Measurements from ENCODE around the gene HEMGN. TPM values are rescaled to one million over a fixed set of nuclear protein-coding genes. Genes with fewer than 3 reads are reported as not detected.

HEMGN gene
- total and polyA plus RNA-seq, 2 of the 13 experiments (the other 11 are each of a cell fraction or from before 2014, with no cell fraction given), result not detected

DNA sequence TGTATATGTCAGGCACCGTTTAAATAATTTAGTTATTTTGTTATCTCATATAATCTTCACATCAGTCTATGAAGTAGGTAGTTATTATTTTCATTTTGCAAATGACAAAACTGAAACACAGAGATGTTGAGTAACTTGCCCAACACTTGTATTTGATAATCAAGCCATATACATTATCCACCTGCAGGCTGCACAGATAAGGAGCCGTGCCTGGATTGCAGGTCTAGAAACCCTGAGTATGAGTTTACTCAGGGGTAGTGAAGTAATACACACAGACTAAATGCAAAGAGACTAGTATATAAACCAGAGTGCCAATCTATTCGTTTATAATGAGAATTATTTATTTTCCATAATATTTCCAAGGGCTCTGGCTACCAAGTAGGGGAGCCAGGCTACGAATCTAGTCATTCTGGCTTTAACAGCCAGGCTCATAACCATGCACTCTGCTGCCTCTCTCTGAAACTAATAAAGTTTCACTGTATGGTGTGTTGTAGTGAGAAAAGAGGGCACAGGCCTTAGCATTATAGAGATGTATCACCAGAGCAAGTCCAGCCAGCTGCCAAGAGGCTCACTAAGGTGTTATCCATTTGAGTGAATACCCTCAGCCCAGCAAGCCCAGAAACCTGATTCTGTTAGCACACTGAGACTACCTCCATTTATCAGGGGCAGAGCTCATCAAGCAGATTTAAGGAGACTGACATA, 4.5 kb downstream of the HEMGN start (continued):
- TF ChIP-seq, protein P1, sequence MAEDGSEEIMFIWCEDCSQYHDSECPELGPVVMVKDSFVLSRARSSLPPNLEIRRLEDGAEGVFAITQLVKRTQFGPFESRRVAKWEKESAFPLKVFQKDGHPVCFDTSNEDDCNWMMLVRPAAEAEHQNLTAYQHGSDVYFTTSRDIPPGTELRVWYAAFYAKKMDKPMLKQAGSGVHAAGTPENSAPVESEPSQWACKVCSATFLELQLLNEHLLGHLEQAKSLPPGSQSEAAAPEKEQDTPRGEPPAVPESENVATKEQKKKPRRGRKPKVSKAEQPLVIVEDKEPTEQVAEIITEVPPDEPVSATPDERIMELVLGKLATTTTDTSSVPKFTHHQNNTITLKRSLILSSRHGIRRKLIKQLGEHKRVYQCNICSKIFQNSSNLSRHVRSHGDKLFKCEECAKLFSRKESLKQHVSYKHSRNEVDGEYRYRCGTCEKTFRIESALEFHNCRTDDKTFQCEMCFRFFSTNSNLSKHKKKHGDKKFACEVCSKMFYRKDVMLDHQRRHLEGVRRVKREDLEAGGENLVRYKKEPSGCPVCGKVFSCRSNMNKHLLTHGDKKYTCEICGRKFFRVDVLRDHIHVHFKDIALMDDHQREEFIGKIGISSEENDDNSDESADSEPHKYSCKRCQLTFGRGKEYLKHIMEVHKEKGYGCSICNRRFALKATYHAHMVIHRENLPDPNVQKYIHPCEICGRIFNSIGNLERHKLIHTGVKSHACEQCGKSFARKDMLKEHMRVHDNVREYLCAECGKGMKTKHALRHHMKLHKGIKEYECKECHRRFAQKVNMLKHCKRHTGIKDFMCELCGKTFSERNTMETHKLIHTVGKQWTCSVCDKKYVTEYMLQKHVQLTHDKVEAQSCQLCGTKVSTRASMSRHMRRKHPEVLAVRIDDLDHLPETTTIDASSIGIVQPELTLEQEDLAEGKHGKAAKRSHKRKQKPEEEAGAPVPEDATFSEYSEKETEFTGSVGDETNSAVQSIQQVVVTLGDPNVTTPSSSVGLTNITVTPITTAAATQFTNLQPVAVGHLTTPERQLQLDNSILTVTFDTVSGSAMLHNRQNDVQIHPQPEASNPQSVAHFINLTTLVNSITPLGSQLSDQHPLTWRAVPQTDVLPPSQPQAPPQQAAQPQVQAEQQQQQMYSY (CRISPR knock-in tag; IDR thresholded peaks at IDR 0.05), result no peak
- TF ChIP-seq, protein P2, sequence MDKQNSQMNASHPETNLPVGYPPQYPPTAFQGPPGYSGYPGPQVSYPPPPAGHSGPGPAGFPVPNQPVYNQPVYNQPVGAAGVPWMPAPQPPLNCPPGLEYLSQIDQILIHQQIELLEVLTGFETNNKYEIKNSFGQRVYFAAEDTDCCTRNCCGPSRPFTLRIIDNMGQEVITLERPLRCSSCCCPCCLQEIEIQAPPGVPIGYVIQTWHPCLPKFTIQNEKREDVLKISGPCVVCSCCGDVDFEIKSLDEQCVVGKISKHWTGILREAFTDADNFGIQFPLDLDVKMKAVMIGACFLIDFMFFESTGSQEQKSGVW (CRISPR knock-in tag; IDR thresholded peaks at IDR 0.05; ENCODE audit: borderline replicate concordance), result no peak
- TF ChIP-seq ZC3H4 (CRISPR knock-in tag; IDR thresholded peaks at IDR 0.05; ENCODE audit: borderline replicate concordance) (no peak), MEIS2 (CRISPR knock-in tag; IDR thresholded peaks at IDR 0.05) (no peak)
- TF ChIP-seq, protein P3, sequence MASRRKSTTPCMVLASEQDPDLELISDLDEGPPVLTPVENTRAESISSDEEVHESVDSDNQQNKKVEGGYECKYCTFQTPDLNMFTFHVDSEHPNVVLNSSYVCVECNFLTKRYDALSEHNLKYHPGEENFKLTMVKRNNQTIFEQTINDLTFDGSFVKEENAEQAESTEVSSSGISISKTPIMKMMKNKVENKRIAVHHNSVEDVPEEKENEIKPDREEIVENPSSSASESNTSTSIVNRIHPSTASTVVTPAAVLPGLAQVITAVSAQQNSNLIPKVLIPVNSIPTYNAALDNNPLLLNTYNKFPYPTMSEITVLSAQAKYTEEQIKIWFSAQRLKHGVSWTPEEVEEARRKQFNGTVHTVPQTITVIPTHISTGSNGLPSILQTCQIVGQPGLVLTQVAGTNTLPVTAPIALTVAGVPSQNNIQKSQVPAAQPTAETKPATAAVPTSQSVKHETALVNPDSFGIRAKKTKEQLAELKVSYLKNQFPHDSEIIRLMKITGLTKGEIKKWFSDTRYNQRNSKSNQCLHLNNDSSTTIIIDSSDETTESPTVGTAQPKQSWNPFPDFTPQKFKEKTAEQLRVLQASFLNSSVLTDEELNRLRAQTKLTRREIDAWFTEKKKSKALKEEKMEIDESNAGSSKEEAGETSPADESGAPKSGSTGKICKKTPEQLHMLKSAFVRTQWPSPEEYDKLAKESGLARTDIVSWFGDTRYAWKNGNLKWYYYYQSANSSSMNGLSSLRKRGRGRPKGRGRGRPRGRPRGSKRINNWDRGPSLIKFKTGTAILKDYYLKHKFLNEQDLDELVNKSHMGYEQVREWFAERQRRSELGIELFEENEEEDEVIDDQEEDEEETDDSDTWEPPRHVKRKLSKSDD (CRISPR knock-in tag; IDR thresholded peaks at IDR 0.05; ENCODE audit: low read depth), result no peak
- TF ChIP-seq, protein P4, sequence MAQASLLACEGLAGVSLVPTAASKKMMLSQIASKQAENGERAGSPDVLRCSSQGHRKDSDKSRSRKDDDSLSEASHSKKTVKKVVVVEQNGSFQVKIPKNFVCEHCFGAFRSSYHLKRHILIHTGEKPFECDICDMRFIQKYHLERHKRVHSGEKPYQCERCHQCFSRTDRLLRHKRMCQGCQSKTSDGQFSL (CRISPR knock-in tag; IDR thresholded peaks at IDR 0.05), result no peak
